Left renal cortex interstitium (tissue), 4 donors: ENCODE results near the gene IQSEC1. TPM values are rescaled to one million over a fixed set of nuclear protein-coding genes. Genes with fewer than 3 reads are reported as not detected.

ENCODE experiments used
- DNase-seq, 4 donors: peaks; one replicate each; pipeline ENCODE4 v3.0.0-alpha.2; 2013; ENCODE audit warnings: low read depth in 4 of 4, low spot score in 2 of 4, missing footprints in 1 of 4
- polyA plus RNA-seq, 4 donors: library from polyadenylated mRNA; unstranded; fragments of 120-200 nt; gene quantifications; one replicate each; pipeline ENCODE4 v1.2.1, GENCODE V29; 2013; ENCODE audit not compliant: insufficient read length in 4 of 4

The IQSEC1 gene
- polyA plus RNA-seq, 4 donors = 27.0 to 42.2 (median 33.0) TPM

- DNase-seq = no peak
Measured at GRCh38 chr3:13087320-13087990, 14.2 kb upstream of the IQSEC1 start.

GRCh38 chr3:13086531-13086981, 13.3 kb upstream of the IQSEC1 start:
- no peak for DNase-seq

DNA sequence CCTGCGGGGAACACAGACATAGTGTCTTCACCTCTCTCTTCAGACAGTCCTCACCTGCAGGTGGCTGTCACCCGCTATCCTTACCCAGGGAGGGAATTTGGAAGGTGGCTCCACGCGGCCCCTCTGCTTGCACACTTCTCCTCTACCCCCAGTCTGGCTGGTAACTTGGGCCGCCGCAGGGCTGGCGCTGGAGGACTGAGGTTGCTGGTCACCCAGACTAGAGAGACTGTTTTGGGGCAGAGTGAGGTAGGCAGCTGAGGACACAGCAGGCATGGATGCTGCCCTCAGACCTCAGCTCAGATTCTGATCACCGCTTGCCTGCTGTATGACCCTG, 12.6 kb upstream of the IQSEC1 start:
- DNase-seq = no peak

- no peak for DNase-seq
Measured at GRCh38 chr3:13085081-13085845, 12.0 kb upstream of the IQSEC1 start.

DNA sequence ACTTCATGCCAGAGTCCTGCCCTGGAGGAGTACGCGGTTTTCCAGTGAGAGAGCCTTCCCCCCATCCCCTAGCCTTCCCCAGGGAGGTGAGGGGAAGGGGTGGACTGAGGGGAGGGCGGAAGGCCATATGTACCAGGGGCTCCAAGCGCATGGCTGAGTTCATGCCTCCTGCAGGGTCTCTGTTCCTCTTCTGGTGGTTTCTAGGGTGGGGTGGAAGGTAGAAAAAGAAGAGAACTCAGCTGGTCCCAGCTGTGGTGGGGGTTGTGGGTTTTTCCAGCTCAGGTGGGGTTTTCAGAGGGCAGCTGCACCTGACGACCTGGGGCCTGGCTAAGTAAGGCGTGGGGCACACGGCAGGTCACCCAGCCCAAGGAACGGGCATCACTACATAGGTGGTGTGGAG, 10.7 kb upstream of the IQSEC1 start:
- DNase-seq = no peak

GRCh38 chr3:13083254-13083653, 10.0 kb upstream of the IQSEC1 start:
- DNase-seq = no peak

GRCh38 chr3:13082677-13083076, 9.4 kb upstream of the IQSEC1 start:
- no peak for DNase-seq

GRCh38 chr3:13081603-13082360, 8.6 kb upstream of the IQSEC1 start:
- no peak for DNase-seq

GRCh38 chr3:13080591-13080990, 7.4 kb upstream of the IQSEC1 start:
- no peak for DNase-seq

DNA sequence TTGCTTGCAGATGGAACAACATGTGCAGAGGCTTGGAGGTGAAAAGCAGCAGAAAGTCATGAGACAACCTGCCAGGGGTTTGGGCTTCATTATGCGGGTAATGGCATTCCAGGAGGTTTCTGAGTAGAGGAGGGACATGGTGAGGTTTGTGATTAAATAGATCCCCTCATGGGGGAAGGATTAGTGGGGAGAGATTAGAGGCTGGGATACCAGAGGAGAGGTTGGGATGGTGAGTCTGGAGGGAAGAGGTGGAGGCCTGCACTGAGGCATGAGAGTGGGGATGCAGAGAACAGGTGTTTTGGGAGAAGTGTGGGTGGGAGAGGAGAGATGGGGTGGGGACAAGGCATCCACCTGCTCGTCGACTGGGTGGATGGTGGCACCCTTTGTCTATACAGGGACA, 6.8 kb upstream of the IQSEC1 start:
- no peak for DNase-seq

- no peak for DNase-seq
Measured at GRCh38 chr3:13079510-13079909, 6.3 kb upstream of the IQSEC1 start.

GRCh38 chr3:13079051-13079450, 5.8 kb upstream of the IQSEC1 start:
- DNase-seq = no peak

- DNase-seq = no peak
Measured at GRCh38 chr3:13078163-13078905, 5.1 kb upstream of the IQSEC1 start.

DNA sequence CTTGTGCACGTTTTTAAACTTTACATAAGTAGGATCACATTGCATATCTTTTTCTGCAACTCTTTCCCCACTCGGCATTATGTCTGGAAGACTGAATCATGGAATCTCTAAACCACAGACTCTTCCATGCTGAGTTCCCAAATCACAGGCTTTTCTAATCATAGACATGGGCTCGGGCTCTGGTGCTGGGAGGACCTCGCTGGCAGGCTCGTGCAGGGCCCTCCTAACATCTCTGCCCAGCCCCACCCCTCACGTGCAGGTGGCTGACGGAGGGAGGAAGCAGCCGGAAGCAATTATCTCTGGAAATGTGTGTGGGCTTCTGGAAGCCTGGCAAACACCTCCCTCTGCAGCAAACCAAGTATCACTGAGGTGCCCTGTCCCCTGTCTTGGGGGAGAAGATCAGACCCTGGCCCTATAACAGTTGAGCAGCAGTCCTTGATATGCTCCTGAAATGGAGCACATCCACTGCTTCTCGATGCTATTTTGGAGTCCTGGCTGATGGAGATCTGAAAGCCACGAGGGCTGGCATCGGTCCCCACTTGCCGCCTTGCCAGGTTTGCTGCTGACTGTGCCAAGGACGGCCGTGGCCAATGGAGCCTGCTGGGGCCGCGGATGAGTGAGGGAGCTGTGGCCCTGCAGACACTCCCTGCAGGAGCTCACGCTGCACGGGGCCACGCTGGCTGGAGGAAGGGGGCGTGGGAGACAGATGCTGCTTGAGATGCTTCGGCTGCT, 4.4 kb upstream of the IQSEC1 start:
- DNase-seq = no peak

DNA sequence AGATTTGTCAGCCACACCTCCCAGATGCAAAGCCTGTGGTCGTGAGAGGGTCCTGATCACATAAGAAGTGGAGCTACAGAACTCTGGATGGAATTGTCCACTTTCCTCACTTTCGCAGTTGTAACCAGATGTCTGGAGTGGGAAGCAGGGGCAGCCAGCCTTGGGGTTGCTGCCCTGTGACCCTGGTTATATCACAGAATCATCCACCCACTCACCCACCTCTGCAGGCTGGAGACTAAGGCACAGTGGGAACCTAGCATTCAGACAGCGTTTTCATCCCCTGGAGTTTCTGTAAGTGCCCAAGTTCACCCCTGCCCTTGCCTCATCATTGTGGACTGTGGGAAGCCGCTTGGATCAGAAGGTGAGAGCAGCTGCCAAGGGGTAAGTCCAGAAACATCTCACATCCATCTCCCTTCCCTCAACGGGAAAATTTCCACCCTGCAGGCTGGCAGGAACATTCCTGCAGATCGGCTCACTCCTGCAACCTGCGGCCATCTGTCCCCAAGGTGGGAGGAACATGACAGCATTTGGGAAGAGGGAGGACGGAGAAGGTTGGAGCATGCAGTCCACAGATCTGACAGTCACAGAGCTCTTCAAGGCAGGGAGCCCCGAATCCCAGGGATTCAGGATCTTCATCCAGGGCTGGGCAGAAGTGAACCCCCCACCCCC, 2.9 kb upstream of the IQSEC1 start:
- no peak for DNase-seq

DNA sequence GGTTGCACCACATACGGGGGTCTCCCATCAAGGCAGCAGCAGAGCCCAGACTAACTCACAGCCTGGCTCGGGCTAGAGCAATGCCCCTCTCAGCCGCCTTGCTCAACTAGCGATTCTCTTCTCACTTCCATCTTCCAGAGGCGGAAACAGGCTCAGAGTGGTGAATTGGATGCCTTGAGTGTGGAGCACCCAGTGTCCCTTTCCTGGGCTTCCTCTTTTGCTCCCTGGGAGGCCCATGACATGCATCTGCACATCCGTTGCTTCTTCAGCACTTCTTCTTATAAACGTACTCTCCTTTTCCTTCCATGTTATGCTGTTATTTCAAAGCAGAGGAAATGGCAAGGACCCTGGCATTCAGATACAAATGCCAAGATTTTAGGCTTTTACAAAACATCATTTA, 2.1 kb upstream of the IQSEC1 start:
- DNase-seq = no peak

- no peak for DNase-seq
Measured at GRCh38 chr3:13074006-13074375, 762 bp upstream of the IQSEC1 start.

DNA sequence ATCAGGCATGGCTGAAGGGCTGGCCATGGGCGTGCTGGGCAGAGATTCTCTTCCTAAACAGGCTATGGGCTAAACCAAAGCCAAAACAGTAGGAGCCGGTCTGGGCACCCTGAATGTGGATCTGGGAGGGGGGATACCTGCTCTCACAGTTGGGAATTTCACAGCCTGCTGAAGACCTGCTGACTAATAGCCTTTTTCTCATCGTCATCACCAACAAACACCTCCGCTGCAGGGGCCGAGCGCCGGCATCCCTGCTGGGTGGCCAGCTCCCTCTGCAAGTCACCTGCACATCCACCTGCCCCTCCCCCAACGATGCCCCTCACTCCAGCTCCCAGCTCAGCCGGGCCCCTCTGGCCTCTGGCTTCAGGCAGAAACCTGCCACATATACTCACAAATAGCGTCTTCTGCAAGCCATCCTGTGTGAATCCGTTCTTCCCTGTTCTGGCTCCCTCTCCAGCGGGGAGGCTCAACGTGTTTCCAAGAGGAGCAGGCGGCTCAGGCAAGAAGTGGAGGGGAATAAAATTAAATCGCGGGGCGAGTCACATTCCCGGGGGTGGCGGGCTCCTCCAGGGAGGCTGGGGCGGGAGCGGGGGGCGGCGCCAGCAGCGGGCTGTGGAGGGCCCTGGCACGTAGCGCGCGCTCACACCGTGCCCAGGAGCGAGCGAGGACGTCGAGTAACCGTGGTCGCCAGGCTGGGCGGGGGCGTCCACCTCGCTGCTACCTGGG, 466 bp downstream of the IQSEC1 start:
- DNase-seq = no peak

GRCh38 chr3:13072239-13072599, 1.0 kb downstream of the IQSEC1 start:
- DNase-seq = no peak
